Kidney tubule cell (primary cell): ENCODE measurements around the gene EXOC2.

Experiments used
- DNase-seq: peaks from one replicate; pipeline ENCODE4 v3.0.0-alpha.2; 2018; ENCODE audit warnings: low spot score

The EXOC2 gene

DNA sequence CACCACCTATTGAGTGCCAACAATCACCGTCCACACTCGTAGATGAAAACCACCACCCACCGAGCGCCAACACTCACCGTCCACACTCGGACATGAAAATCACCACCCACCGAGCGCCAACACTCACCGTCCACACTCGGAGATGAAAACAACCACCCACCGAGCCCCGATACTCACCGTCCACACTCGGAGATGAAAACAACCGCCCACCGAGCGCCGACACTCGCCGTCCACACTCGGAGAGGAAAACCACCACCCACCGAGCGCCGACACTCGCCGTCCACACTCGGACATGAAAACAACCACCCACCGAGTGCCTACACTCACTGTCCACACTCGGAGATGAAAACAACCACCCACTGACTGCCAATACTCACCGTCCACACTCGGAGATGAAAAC, 172.1 kb downstream of the EXOC2 start:
- DNase-seq = no peak

GRCh38 chr6:518218-518617, 174.7 kb downstream of the EXOC2 start:
- DNase-seq = no peak

- no peak for DNase-seq
These were observed 176.7 kb downstream of the EXOC2 start for GRCh38 chr6:516213-516612.

- no peak for DNase-seq
These were observed 177.7 kb downstream of the EXOC2 start for GRCh38 chr6:515267-515666.

DNA sequence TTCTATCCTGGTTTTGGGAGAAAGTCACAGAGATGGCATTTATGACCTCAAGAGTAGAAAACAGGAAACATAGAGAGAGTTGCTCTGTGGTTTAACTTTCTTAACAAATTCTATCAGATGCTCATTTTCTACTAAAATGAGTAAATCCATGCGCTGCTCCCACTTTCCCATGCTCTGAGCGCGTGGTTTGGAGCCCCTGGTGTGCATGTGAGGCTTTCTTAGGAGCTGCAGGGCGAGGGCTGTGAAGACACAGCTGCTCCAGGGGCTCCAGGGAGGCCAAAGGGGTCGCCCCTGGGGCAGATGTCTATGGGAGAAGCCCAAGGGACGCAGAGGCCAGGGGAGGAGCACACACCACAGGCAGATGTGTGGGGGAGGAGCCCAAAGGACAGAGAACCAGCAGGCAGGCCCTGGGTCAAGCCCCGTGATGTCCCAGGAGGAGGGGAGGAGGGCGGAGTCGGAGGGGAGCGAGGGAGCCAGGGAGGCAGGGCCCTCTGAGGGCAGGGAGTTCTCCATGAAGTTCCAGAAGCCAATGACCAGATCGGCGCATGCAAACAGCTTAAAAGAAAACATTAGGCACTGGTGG, 178.5 kb downstream of the EXOC2 start:
- DNase-seq = no peak

DNA sequence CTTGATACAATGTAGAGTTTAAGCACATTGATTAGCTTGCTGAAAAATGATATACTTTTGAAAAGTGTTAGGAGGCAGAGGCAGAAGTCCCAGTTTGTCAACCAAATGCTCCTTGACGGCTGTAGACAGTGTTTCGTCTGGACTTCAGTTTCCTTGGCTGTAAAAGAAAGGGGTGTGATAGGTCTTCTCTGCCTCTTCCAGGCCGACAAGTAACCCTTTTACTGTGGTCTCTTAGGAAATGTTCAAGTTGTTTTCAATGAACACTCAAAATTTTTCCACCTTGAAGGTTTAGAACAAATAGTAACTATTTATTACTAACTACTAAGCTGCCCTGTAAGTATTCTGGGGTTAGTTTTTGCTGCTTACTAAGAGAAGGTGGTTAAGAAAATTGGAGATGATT, 179.0 kb downstream of the EXOC2 start:
- DNase-seq = no peak

- DNase-seq = no peak
These were observed 179.9 kb downstream of the EXOC2 start for GRCh38 chr6:513058-513457.

- no peak for DNase-seq
These were observed 181.3 kb downstream of the EXOC2 start for GRCh38 chr6:511488-512137.

DNA sequence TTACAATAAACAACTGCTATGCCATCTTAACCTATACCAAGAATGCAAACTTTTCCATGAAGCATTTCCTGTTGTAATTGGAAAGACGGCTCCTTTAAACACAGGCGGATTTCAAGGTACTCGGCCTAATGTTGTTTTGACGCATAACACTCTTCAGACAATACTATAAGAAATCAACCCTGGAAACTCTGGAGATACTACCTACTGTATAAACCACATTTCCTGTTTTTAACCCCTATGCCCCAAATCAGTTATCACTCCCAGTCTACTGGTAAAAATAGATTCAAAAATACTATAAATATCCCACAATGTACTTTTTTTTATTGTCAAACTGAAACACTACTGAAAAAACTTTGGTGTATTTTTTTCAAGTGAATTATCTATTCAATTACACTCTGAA, 183.3 kb downstream of the EXOC2 start:
- no peak for DNase-seq

DNA sequence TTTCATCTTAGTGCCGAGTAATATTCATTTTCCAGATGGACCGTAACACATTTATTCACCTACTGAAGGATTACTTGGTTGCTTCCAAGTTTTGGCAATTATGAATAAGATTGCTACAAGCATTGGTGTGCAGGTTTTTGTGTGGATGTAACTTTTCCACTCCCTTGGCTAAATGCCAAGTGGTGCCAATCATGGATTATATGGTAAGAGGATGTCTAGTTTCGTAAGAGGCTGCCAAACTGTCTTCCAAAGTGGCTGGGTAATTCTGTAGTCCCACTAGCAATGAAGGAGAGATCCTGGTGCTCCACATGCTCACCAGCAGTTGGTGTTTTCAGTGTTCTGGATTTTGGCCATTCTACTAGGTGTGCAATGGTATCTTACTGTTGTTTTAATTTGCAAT, 184.3 kb downstream of the EXOC2 start:
- DNase-seq = no peak

GRCh38 chr6:508006-508405, 184.9 kb downstream of the EXOC2 start:
- no peak for DNase-seq

- no peak for DNase-seq
These were observed 185.9 kb downstream of the EXOC2 start for GRCh38 chr6:506920-507622.

- DNase-seq = no peak
These were observed 186.4 kb downstream of the EXOC2 start for GRCh38 chr6:506508-506907.

- no peak for DNase-seq
These were observed 187.6 kb downstream of the EXOC2 start for GRCh38 chr6:505374-505773.

DNA sequence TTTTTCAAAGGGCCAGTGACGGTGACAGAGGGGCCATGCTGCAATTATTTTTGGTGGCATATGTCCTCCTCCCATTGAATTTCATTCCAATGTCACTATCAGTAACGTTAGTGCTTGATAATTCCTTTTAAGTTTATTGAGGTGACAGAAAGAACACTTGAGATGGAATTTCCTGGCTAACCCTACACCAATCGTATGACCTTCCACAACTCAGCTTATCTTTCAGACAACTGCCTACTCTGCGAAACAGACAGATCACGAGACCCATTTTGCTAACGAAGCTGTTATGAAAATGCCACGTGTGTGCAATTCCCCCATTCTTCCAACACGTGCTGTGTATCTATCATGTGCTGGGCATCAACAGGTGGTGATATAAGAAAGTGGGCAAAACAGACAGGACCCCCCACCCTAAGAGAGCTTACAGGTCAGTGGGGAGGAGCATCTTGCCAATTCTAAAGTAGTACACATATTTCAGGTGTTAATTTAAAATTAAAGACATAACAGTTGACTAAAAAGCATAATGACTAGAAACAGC, 188.4 kb downstream of the EXOC2 start:
- DNase-seq = no peak

GRCh38 chr6:503610-504362, 189.2 kb downstream of the EXOC2 start:
- DNase-seq = no peak

- DNase-seq = no peak
These were observed 190.2 kb downstream of the EXOC2 start for GRCh38 chr6:502761-503160.

- DNase-seq = no peak
These were observed 190.9 kb downstream of the EXOC2 start for GRCh38 chr6:501891-502601.

GRCh38 chr6:499617-500016, 193.3 kb downstream of the EXOC2 start:
- DNase-seq = no peak

GRCh38 chr6:498795-499231, 194.1 kb downstream of the EXOC2 start:
- DNase-seq = no peak

- no peak for DNase-seq
These were observed 195.7 kb downstream of the EXOC2 start for GRCh38 chr6:497258-497657.

- DNase-seq = no peak
These were observed 196.3 kb downstream of the EXOC2 start for GRCh38 chr6:496649-497048.
